Activated naive CD4-positive, alpha-beta T cell treated with anti-CD3 and anti-CD28 coated beads, Interleukin-2, amount 50 U/mL, for 72 hours (primary cell): ENCODE measurements around the gene SLC35F4. TPM values are rescaled to one million over a fixed set of nuclear protein-coding genes. Genes with fewer than 3 reads are reported as not detected.
"Not testable (repeated sequence)": the region's sequence is repeated elsewhere in the genome, so short reads cannot be mapped to it uniquely, and the experiment has no call there.

ENCODE experiments used
- ATAC-seq, 2 donors: fragments of 150-1000 bp; cut with Tn5 transposase; 2 replicates each; pipeline ENCODE4 v1.10.0; 2021; ENCODE audit warnings: mild to moderate bottlenecking in 2 of 2, moderate library complexity in 2 of 2
- DNase-seq, 2 donors: peaks; one replicate each; pipeline ENCODE4 v3.0.0; 2021 to 2022; ENCODE audit warnings: low spot score in 2 of 2
- H3K27ac Mint-ChIP-seq, 2 donors: one replicate each; pipeline ENCODE4 v1.8.0; 2022; ENCODE audit warnings: mild to moderate bottlenecking in 2 of 2, mixed read lengths in 2 of 2
- H3K36me3 Mint-ChIP-seq, 2 donors: one replicate each; pipeline ENCODE4 v1.8.0; 2022; ENCODE audit warnings: mixed read lengths in 2 of 2
- H3K9me3 Mint-ChIP-seq, 2 donors: one replicate each; pipeline ENCODE4 v1.8.0; 2022; ENCODE audit warnings: mixed read lengths in 2 of 2
- total RNA-seq, 2 donors: library from RNA; stranded (reverse); gene quantifications; one replicate each; pipeline ENCODE4 v1.2.3, GENCODE V29; 2022

The SLC35F4 gene
- total RNA-seq, 2 donors from 2014 or later: not detected

DNA sequence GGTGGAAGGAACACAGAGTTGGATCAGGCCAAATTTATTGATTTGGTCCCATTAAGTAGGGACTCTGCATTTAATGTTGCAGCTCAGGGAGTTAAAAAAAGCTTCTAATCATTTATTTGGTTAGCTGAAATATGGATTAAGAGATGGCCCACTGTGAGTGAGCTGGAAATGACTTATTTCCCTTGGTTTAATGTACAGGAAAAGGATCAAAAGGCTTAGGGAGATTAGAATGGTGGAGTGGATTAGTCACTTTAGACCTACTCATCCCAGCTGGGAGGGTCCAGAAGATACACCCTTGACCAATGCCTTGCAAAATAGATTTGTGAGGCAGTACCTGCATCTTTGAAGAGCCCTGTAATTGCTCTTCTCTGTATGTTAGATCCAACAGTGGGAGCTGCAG, 143.8 kb downstream of the SLC35F4 start:
- not testable (repeated sequence) for H3K36me3 Mint-ChIP-seq, DNase-seq, H3K27ac Mint-ChIP-seq, ATAC-seq
- peaks cover 13 to 23% of the 10 kb centered on the region in 2 donors for H3K9me3 Mint-ChIP-seq

GRCh38 chr14:57714487-57714931, 151.4 kb downstream of the SLC35F4 start:
- no peaks in the 10 kb centered on the region for H3K36me3 Mint-ChIP-seq
- peaks cover 14 to 21% of the 10 kb centered on the region in 2 donors for H3K9me3 Mint-ChIP-seq
- DNase-seq: no peak
- H3K27ac Mint-ChIP-seq: no peak overlapping the region
- ATAC-seq: no peak

DNA sequence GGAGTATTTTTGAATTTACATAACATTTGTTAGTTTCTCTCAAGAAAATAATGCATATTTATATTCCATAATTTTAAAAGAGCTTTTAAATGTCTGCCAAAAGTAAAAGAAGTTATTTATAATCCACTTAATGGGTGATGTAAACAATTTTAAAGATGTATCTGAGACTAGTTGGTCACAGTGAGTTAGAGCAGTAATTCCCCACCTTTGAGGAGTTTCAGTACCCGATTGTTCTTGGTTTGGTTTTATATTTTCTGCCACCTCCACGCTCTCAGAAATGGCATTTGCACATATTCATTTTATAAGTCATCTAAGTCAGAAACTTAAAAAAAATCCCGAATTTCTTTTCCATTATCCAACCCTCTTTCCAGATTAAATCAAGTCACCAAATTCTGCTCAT, 153.2 kb downstream of the SLC35F4 start:
- Mint-ChIP-seq H3K36me3 (no peaks in the 10 kb centered on the region), H3K27ac (no peak overlapping the region), H3K9me3 (peaks cover 19 to 23% of the 10 kb centered on the region in 2 donors)
- no peak for ATAC-seq
- no peak for DNase-seq

DNA sequence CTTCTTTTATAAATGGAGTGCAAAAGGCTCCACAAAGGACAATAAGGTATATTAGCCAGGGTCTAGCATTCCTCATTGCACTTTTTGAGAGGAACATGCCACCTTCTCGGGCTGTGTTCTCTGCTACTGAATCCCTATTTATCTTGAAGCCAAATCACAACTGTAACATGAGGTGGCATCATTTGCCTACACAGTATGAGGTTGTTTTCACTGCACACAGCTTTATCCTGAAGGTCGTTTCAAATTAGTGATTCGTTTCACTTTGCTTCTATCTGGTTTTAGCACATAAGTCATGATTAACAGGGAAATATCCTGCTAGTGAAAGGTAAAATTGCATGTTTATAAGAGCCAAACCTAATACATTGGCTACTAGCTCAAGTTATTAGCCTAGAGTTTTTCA, 153.8 kb downstream of the SLC35F4 start:
- no peak for DNase-seq
- Mint-ChIP-seq H3K27ac (no peak overlapping the region), H3K36me3 (no peaks in the 10 kb centered on the region), H3K9me3 (peaks cover 19 to 23% of the 10 kb centered on the region in 2 donors)
- ATAC-seq: no peak

DNA sequence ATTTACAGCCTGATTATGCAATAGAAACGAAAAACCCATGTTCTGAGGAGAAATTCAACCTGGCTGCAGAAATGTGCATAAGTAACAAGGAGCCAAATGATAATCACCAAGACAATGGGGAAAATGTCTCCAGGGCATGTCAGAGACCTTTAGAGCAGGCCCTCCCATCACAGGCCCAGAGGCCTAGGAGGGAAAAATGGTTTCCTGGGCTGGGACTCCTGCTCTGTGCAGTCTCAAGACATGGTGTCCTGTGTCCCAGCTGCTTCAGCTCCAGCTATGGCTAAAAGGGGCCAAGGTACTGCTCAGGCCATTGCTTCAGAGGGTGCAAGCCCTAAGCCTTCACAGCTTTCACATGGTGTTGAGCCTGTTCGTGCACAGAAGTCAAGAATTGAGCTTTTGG, 156.0 kb downstream of the SLC35F4 start:
- H3K36me3 Mint-ChIP-seq: no peaks in the 10 kb centered on the region
- no peak for ATAC-seq

GRCh38 chr14:57709086-57709485, 156.8 kb downstream of the SLC35F4 start:
- not testable (repeated sequence) for H3K36me3 Mint-ChIP-seq, ATAC-seq, H3K27ac Mint-ChIP-seq, DNase-seq
- peaks cover 21 to 24% of the 10 kb centered on the region in 2 donors for H3K9me3 Mint-ChIP-seq

More for the DNA sequence above, 156.0 kb downstream of the SLC35F4 start:
- Mint-ChIP-seq H3K9me3 (peaks cover 26 to 28% of the 10 kb centered on the region in 2 donors), H3K27ac (no peak overlapping the region)
- no peak for DNase-seq

DNA sequence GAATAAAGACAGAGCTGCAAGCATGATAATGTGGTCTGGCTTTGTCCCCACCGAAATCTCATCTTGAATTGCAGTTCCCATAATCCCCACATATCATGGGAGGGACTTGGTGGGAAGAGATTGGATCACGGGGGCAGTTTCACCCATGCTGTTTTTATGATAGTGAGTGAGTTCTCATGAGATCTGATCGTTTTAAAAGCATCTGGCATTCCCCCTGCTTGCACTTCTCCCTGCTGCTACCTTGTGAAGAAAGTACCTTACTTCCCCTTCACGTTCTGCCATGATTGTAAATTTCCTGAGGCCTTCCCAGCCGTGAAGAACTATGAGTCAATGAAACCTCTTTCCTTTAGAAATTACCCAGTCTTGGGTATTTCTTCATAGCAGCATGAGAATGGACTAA, 158.7 kb downstream of the SLC35F4 start:
- H3K27ac Mint-ChIP-seq: no peak overlapping the region

DNA sequence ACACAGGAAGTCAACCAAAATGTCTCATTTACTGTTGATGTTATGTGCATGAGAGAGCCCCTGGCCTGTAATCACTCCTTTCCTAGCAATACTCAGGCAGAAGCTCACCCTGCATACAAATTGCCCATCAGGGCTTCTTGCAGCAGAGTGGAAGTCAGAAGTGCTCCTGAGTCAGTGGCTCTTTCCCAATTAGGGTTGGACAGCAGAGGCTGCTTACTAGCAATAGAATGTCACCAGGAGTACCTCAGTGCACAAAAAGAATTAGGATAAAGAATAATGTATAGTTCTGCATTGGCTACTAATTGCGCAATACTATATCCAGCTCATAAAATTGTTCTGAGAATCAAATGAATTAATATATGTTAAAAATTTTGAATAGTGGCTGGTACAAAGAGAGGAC, 161.1 kb downstream of the SLC35F4 start:
- DNase-seq: no peak
- no peaks in the 10 kb centered on the region for H3K36me3 Mint-ChIP-seq
- H3K27ac Mint-ChIP-seq: no peak overlapping the region
- ATAC-seq: no peak
- peaks cover 15 to 17% of the 10 kb centered on the region in 2 donors for H3K9me3 Mint-ChIP-seq

More for the DNA sequence above, 158.7 kb downstream of the SLC35F4 start:
- no peaks in the 10 kb centered on the region for H3K36me3 Mint-ChIP-seq
- H3K9me3 Mint-ChIP-seq: peaks cover 19 to 21% of the 10 kb centered on the region in 2 donors
- DNase-seq (no peak), ATAC-seq (no peak)

- Mint-ChIP-seq H3K9me3 (no peaks in the 10 kb centered on the region), H3K27ac (no peak overlapping the region), H3K36me3 (no peaks in the 10 kb centered on the region)
- DNase-seq (no peak), ATAC-seq (no peak)
Measured at GRCh38 chr14:57699947-57700346, 165.9 kb downstream of the SLC35F4 start.

DNA sequence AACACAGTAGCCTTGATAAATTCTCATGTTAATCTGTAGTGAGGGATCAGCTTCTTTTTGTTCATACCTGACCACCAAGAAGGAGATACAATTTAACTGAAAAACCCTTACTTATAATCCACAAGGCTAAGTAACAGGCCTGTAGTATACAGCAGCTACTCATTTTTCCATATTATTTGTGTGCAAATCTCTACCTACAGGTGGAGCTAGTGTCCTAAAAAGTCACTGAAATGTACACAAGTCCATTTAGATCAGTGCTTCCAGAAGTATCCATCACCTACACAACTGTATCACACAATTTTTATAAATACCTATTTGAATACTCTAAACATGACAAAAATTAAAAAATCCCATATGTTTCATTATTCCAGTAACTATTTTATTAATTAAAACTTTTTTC, 173.2 kb downstream of the SLC35F4 start:
- ATAC-seq (no peak), DNase-seq (no peak)
- no peaks in the 10 kb centered on the region for H3K36me3 Mint-ChIP-seq
- H3K9me3 Mint-ChIP-seq: peaks cover 3 to 5% of the 10 kb centered on the region in 2 donors
- no peak overlapping the region for H3K27ac Mint-ChIP-seq

DNA sequence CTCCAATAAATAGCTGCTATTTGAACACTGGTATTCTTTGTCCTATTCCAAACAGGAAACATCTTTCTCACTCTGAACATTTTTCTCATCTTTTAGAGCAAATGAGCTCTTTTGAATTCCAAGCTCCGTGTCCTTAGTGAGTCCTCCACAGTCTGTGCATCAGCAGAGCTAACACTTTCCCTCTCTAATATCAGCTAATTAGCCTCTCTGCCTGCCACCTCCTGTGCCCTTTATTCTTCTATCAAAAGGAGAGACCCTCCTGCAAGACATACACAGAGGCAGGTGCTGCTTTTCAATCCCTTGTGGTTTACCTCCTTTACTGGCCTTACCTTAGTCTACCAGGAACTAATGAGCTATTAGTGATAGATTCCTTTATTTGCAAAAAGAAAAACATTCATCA, 178.5 kb downstream of the SLC35F4 start:
- H3K27ac Mint-ChIP-seq: no peak overlapping the region

GRCh38 chr14:57686304-57686703, 179.6 kb downstream of the SLC35F4 start:
- no peak overlapping the region for H3K27ac Mint-ChIP-seq
- peaks cover 3 to 5% of the 10 kb centered on the region in 2 donors for H3K9me3 Mint-ChIP-seq
- DNase-seq (no peak), ATAC-seq (no peak)
- no peaks in the 10 kb centered on the region for H3K36me3 Mint-ChIP-seq

More for the DNA sequence above, 178.5 kb downstream of the SLC35F4 start:
- ATAC-seq (no peak), DNase-seq (no peak)
- Mint-ChIP-seq H3K9me3 (peaks cover 3 to 5% of the 10 kb centered on the region in 2 donors), H3K36me3 (no peaks in the 10 kb centered on the region)

GRCh38 chr14:57671021-57671420, 194.9 kb downstream of the SLC35F4 start:
- peaks cover 0 to 5% of the 10 kb centered on the region in 2 donors for H3K36me3 Mint-ChIP-seq
- DNase-seq (no peak), ATAC-seq (no peak)
- H3K9me3 Mint-ChIP-seq: peaks cover 8 to 13% of the 10 kb centered on the region in 2 donors
- H3K27ac Mint-ChIP-seq: no peak overlapping the region

GRCh38 chr14:57660208-57660607, 205.7 kb downstream of the SLC35F4 start:
- DNase-seq: no peak
- H3K27ac Mint-ChIP-seq: no peak overlapping the region
- H3K36me3 Mint-ChIP-seq: no peaks in the 10 kb centered on the region
- ATAC-seq: no peak
- peaks cover 0 to 9% of the 10 kb centered on the region in 2 donors for H3K9me3 Mint-ChIP-seq

GRCh38 chr14:57659052-57659451, 206.8 kb downstream of the SLC35F4 start:
- DNase-seq (no peak), ATAC-seq (no peak)
- Mint-ChIP-seq H3K9me3 (peaks cover 0 to 9% of the 10 kb centered on the region in 2 donors), H3K36me3 (no peaks in the 10 kb centered on the region), H3K27ac (no peak overlapping the region)

DNA sequence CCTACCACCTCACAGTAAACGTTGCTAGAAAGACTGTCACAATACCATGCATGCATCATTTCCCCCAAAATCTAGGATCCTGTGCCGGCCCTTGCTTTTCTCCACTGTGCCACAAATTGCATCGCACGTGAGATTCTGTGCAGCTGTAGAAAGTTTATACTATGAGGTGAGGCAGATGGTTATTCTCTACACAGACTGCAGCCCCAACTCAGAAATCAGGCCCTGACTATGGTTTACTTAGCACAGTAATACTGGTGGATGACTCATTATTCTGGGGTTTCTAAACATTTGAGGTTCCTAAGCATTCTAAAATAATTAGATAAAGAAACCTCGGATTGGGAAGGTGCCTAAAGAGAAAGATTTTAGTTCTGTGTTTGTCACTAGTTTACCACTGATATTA, 208.4 kb downstream of the SLC35F4 start:
- Mint-ChIP-seq H3K27ac (no peak overlapping the region), H3K36me3 (no peaks in the 10 kb centered on the region), H3K9me3 (peaks cover 0 to 3% of the 10 kb centered on the region in 2 donors)
- no peak for DNase-seq
- no peak for ATAC-seq

DNA sequence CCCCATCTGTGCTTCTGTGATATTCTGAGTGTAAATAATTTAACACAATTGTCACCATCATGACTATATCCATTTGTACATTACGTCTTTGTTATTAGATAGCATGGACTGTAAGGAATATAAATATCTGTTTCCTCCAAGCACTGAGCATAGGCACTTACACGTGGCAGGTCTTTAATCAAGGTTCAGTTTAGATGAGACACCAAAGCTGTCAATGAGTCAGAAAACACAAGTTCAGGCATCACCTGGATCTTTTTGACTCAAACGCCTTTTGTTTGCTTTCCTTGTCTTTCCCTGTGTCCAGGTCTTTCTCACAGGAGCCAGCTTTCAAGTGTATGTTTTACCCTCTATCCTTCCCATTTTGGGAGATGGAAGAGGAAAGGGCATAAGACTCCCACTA, 209.0 kb downstream of the SLC35F4 start:
- H3K36me3 Mint-ChIP-seq: no peaks in the 10 kb centered on the region
- H3K9me3 Mint-ChIP-seq: peaks cover 0 to 3% of the 10 kb centered on the region in 2 donors
- no peak overlapping the region for H3K27ac Mint-ChIP-seq
- ATAC-seq (no peak), DNase-seq (no peak)

- ATAC-seq (no peak), DNase-seq (no peak)
- peaks cover 2 to 3% of the 10 kb centered on the region in 2 donors for H3K9me3 Mint-ChIP-seq
- no peaks in the 10 kb centered on the region for H3K36me3 Mint-ChIP-seq
- no peak overlapping the region for H3K27ac Mint-ChIP-seq
Measured at GRCh38 chr14:57652769-57653168, 213.1 kb downstream of the SLC35F4 start.
